Liver (tissue), 9 donors: ENCODE results near the gene SNRNP48. TPM values are rescaled to one million over a fixed set of nuclear protein-coding genes. Genes with fewer than 3 reads are reported as not detected.

Source experiments
- DNase-seq: peaks from one replicate; pipeline ENCODE4 v3.0.0-alpha.2; 2017; ENCODE audit warnings: low spot score
- H3K27ac ChIP-seq, 2 donors: one replicate each; pipeline ENCODE4 v1.7.0; 2013; ENCODE audit warnings: inconsistent platforms in 2 of 2, low read length in 2 of 2, control low read depth in 1 of 2, low read depth in 1 of 2, mild to moderate bottlenecking in 1 of 2
- H3K27me3 ChIP-seq, 4 donors: one replicate each; pipeline versions ENCODE4 v1.6.1 to v1.7.0; 2013; ENCODE audit warnings: low read length in 3 of 4, inconsistent platforms in 1 of 4, mild to moderate bottlenecking in 1 of 4, moderate library complexity in 1 of 4; ENCODE audit not compliant: control insufficient read depth in 4 of 4, insufficient read depth in 4 of 4
- H3K36me3 ChIP-seq, 4 donors: one replicate each; pipeline versions ENCODE4 v1.6.1 to v1.7.0; 2013; ENCODE audit warnings: low read length in 3 of 4, mild to moderate bottlenecking in 3 of 4, low read depth in 1 of 4, moderate library complexity in 1 of 4; ENCODE audit not compliant: control insufficient read depth in 4 of 4, insufficient read depth in 3 of 4
- H3K4me1 ChIP-seq, 4 donors: one replicate each; pipeline versions ENCODE4 v1.6.1 to v1.7.0; 2013; ENCODE audit warnings: low read length in 3 of 4, mild to moderate bottlenecking in 3 of 4, moderate library complexity in 1 of 4; ENCODE audit not compliant: control insufficient read depth in 4 of 4, insufficient read depth in 4 of 4
- H3K4me3 ChIP-seq, 3 donors: one replicate each; pipeline versions ENCODE4 v1.6.1 to v1.7.0; 2013; ENCODE audit warnings: low read length in 3 of 3, control low read depth in 1 of 3, low read depth in 1 of 3, mild to moderate bottlenecking in 1 of 3
- H3K9ac ChIP-seq, 2 donors: one replicate each; pipeline ENCODE4 v1.7.0; 2013; ENCODE audit warnings: low read length in 2 of 2, mild to moderate bottlenecking in 2 of 2, moderate library complexity in 2 of 2, control low read depth in 1 of 2, low read depth in 1 of 2
- H3K9me3 ChIP-seq, 4 donors: one replicate each; pipeline versions ENCODE4 v1.6.1 to v1.7.0; 2013; ENCODE audit warnings: low read length in 3 of 4; ENCODE audit not compliant: control insufficient read depth in 4 of 4
- EGR1 ChIP-seq, 2 donors: IDR thresholded peaks; 2 replicates each; pipeline ENCODE4 v1.6.1; 2016 to 2018; ENCODE audit warnings: antibody characterized with exemption in 2 of 2, low read depth in 2 of 2
- FOXA1 ChIP-seq: IDR thresholded peaks from 2 replicates; pipeline ENCODE4 v1.6.1; 2016; ENCODE audit warnings: antibody characterized with exemption
- FOXA2 ChIP-seq: IDR thresholded peaks from 2 replicates; pipeline ENCODE4 v1.6.1; 2016; ENCODE audit warnings: antibody characterized with exemption
- GABPA ChIP-seq, 2 donors: IDR thresholded peaks in 1 of 2; conservative IDR thresholded peaks in 1 of 2; 2 replicates each; pipeline ENCODE4 v1.6.1; 2016; ENCODE audit warnings: antibody characterized with exemption in 2 of 2, mild to moderate bottlenecking in 1 of 2, moderate library complexity in 1 of 2
- HNF4A ChIP-seq, 2 donors: conservative IDR thresholded peaks; 2 replicates each; pipeline ENCODE4 v1.6.1; 2016; ENCODE audit warnings: antibody characterized with exemption in 2 of 2, mild to moderate bottlenecking in 2 of 2
- HNF4G ChIP-seq: IDR thresholded peaks from 2 replicates; pipeline ENCODE4 v1.6.1; 2016; ENCODE audit warnings: antibody characterized with exemption
- JUND ChIP-seq, 2 donors: IDR thresholded peaks; 2 replicates each; pipeline ENCODE4 v1.6.1; 2016; ENCODE audit warnings: antibody characterized with exemption in 2 of 2
- NR2F2 ChIP-seq: IDR thresholded peaks from 2 replicates; pipeline ENCODE4 v1.6.1; 2016; ENCODE audit warnings: antibody characterized with exemption
- RAD21 ChIP-seq, 2 donors: IDR thresholded peaks; 2 replicates each; pipeline ENCODE4 v1.6.1; 2016; ENCODE audit warnings: antibody characterized with exemption in 2 of 2, mild to moderate bottlenecking in 2 of 2
- RXRA ChIP-seq, 2 donors: IDR thresholded peaks; 2 replicates each; pipeline ENCODE4 v1.6.1; 2017 to 2018; ENCODE audit warnings: antibody characterized with exemption in 2 of 2, mild to moderate bottlenecking in 1 of 2
- SP1 ChIP-seq: IDR thresholded peaks from 2 replicates; pipeline ENCODE4 v1.6.1; 2018; ENCODE audit warnings: antibody characterized with exemption, mild to moderate bottlenecking
- TAF1 ChIP-seq: conservative IDR thresholded peaks from 2 replicates; pipeline ENCODE4 v1.6.1; 2016; ENCODE audit warnings: antibody characterized with exemption, mild to moderate bottlenecking
- YY1 ChIP-seq: IDR thresholded peaks from 2 replicates; pipeline ENCODE4 v1.6.1; 2016; ENCODE audit warnings: antibody characterized with exemption, mild to moderate bottlenecking
- WGBS: extraction: QIAGEN DNeasy Blood & Tissue Kit; methylation state at CpG from one replicate; pipeline ENCODE4 v1.1.7; 2013; 5-methylcytosine and 5-hydroxymethylcytosine counted together
- polyA plus RNA-seq, 2 donors: library from polyadenylated mRNA; stranded (reverse) in 1 of 2; unstranded in 1 of 2; fragments of 200-250 nt in 1 of 2; fragments of >200 nt in 1 of 2; fragmentation: Nextera tagmentation in 1 of 2; extraction: Ambion mirVana in 1 of 2; gene quantifications; one replicate each; pipeline versions ENCODE4 v1.2.1 to v1.2.3, GENCODE V29; 2013 to 2015
- total RNA-seq, 2 donors: library from RNA; depleted of rRNA; stranded (reverse); fragments of >200 nt; gene quantifications; one replicate each; pipeline ENCODE4 v1.2.3, GENCODE V29; 2014
- TF ChIP-seq, protein P1 (sequence below): IDR thresholded peaks from 2 replicates; pipeline ENCODE4 v1.6.1; 2016; ENCODE audit warnings: antibody characterized with exemption
- TF ChIP-seq, protein P2 (sequence below): IDR thresholded peaks from 2 replicates; pipeline ENCODE4 v1.6.1; 2016; ENCODE audit warnings: antibody characterized with exemption
- TF ChIP-seq, protein P3 (sequence below): fragments of 150-350 bp; IDR thresholded peaks from 2 replicates; pipeline ENCODE4 v1.5.1; 2017; ENCODE audit warnings: improper control_type of control experiment, low read depth, low read length; ENCODE audit not compliant: missing input control
- TF ChIP-seq, protein P4 (sequence below): IDR thresholded peaks from 2 replicates; pipeline ENCODE4 v1.6.1; 2016; ENCODE audit warnings: antibody characterized with exemption, mild to moderate bottlenecking
- TF ChIP-seq, protein P5 (sequence below): IDR thresholded peaks from 2 replicates; pipeline ENCODE4 v1.6.1; 2016; ENCODE audit warnings: antibody characterized with exemption
- donor health status: healthy.
- donor health status: healthy.
- donor health status: healthy.
- donor health status: healthy.
- donor health status: healthy.

The SNRNP48 gene
- total and polyA plus RNA-seq, 4 donors: 5.0 to 9.7 (median 8.4) TPM

DNA sequence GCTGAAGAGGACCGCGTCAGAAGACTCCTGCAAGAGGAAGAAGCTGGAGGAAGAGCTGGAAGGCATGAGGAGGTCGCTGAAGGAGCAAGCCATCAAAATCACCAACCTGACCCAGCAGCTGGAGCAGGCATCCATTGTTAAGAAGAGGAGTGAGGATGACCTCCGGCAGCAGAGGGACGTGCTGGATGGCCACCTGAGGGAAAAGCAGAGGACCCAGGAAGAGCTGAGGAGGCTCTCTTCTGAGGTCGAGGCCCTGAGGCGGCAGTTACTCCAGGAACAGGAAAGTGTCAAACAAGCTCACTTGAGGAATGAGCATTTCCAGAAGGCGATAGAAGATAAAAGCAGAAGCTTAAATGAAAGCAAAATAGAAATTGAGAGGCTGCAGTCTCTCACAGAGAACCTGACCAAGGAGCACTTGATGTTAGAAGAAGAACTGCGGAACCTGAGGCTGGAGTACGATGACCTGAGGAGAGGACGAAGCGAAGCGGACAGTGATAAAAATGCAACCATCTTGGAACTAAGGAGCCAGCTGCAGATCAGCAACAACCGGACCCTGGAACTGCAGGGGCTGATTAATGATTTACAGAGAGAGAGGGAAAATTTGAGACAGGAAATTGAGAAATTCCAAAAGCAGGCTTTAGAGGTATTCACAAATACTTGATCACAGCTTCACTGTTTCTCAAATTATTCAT lies 8.9 kb upstream of the SNRNP48 start:
- no peaks in the 10 kb centered on the region for H3K9me3 ChIP-seq
- TF ChIP-seq HNF4A (conservative IDR thresholded peaks at IDR 0.05) (peak; percentile 57 to 64), EGR1 (IDR thresholded peaks at IDR 0.05; ENCODE audit: low read depth in 2 of 2) (no peak), SP1 (peak; percentile 32), TAF1 (no peak), YY1 (peak; percentile 82), NR2F2 (no peak), FOXA1 (no peak), JUND (IDR thresholded peaks at IDR 0.05) (no peak), RAD21 (IDR thresholded peaks at IDR 0.05) (peak; percentile 18 to 40), HNF4G (peak; percentile 13), GABPA (IDR thresholded peaks at IDR 0.05 in 1 of 2, conservative IDR thresholded peaks at IDR 0.05 in 1 of 2) (peak in 1 of 2 donors; percentile 64), RXRA (IDR thresholded peaks at IDR 0.05) (no peak)
- TF ChIP-seq, protein P1, sequence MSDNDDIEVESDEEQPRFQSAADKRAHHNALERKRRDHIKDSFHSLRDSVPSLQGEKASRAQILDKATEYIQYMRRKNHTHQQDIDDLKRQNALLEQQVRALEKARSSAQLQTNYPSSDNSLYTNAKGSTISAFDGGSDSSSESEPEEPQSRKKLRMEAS: no peak
- TF ChIP-seq, protein P2, sequence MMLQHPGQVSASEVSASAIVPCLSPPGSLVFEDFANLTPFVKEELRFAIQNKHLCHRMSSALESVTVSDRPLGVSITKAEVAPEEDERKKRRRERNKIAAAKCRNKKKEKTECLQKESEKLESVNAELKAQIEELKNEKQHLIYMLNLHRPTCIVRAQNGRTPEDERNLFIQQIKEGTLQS: no peak
- TF ChIP-seq, protein P3, sequence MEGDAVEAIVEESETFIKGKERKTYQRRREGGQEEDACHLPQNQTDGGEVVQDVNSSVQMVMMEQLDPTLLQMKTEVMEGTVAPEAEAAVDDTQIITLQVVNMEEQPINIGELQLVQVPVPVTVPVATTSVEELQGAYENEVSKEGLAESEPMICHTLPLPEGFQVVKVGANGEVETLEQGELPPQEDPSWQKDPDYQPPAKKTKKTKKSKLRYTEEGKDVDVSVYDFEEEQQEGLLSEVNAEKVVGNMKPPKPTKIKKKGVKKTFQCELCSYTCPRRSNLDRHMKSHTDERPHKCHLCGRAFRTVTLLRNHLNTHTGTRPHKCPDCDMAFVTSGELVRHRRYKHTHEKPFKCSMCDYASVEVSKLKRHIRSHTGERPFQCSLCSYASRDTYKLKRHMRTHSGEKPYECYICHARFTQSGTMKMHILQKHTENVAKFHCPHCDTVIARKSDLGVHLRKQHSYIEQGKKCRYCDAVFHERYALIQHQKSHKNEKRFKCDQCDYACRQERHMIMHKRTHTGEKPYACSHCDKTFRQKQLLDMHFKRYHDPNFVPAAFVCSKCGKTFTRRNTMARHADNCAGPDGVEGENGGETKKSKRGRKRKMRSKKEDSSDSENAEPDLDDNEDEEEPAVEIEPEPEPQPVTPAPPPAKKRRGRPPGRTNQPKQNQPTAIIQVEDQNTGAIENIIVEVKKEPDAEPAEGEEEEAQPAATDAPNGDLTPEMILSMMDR: no peak
- H3K27me3 ChIP-seq: no peaks in the 10 kb centered on the region
- DNase-seq: no peak
- peaks cover 0 to 14% (median 11%) of the 10 kb centered on the region in 4 donors for H3K4me1 ChIP-seq
- peaks cover 16 to 72% (median 53%) of the 10 kb centered on the region in 4 donors for H3K36me3 ChIP-seq
- no peak overlapping the region for H3K27ac ChIP-seq
- H3K4me3 ChIP-seq: no peak overlapping the region
- no peak overlapping the region for H3K9ac ChIP-seq
- 57% methylated on average over 14 of the region's 14 CpGs for whole genome bisulfite sequencing

DNA sequence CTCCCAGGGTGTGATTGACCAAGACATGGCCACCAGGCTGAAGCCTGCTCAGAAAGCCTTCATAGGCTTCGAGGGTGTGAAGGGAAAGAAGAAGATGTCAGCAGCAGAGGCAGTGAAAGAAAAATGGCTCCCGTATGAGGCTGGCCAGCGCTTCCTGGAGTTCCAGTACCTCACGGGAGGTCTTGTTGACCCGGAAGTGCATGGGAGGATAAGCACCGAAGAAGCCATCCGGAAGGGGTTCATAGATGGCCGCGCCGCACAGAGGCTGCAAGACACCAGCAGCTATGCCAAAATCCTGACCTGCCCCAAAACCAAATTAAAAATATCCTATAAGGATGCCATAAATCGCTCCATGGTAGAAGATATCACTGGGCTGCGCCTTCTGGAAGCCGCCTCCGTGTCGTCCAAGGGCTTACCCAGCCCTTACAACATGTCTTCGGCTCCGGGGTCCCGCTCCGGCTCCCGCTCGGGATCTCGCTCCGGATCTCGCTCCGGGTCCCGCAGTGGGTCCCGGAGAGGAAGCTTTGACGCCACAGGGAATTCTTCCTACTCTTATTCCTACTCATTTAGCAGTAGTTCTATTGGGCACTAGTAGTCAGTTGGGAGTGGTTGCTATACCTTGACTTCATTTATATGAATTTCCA lies 4.6 kb upstream of the SNRNP48 start:
- Histone ChIP-seq H3K36me3 (peaks cover 12 to 33% (median 22%) of the 10 kb centered on the region in 4 donors), H3K27ac (no peak overlapping the region), H3K4me3 (no peak overlapping the region), H3K9ac (no peak overlapping the region), H3K9me3 (no peaks in the 10 kb centered on the region), H3K4me1 (peaks cover 2 to 21% (median 12%) of the 10 kb centered on the region in 4 donors), H3K27me3 (no peaks in the 10 kb centered on the region)
- TF ChIP-seq SP1 (no peak), FOXA1 (no peak), NR2F2 (no peak), RAD21 (IDR thresholded peaks at IDR 0.05) (no peak), JUND (IDR thresholded peaks at IDR 0.05) (no peak), TAF1 (no peak), HNF4A (conservative IDR thresholded peaks at IDR 0.05) (no peak), HNF4G (no peak), YY1 (no peak), GABPA (IDR thresholded peaks at IDR 0.05 in 1 of 2, conservative IDR thresholded peaks at IDR 0.05 in 1 of 2) (no peak), EGR1 (IDR thresholded peaks at IDR 0.05; ENCODE audit: low read depth in 2 of 2) (no peak), FOXA2 (no peak), RXRA (IDR thresholded peaks at IDR 0.05) (no peak)
- TF ChIP-seq, protein P4, sequence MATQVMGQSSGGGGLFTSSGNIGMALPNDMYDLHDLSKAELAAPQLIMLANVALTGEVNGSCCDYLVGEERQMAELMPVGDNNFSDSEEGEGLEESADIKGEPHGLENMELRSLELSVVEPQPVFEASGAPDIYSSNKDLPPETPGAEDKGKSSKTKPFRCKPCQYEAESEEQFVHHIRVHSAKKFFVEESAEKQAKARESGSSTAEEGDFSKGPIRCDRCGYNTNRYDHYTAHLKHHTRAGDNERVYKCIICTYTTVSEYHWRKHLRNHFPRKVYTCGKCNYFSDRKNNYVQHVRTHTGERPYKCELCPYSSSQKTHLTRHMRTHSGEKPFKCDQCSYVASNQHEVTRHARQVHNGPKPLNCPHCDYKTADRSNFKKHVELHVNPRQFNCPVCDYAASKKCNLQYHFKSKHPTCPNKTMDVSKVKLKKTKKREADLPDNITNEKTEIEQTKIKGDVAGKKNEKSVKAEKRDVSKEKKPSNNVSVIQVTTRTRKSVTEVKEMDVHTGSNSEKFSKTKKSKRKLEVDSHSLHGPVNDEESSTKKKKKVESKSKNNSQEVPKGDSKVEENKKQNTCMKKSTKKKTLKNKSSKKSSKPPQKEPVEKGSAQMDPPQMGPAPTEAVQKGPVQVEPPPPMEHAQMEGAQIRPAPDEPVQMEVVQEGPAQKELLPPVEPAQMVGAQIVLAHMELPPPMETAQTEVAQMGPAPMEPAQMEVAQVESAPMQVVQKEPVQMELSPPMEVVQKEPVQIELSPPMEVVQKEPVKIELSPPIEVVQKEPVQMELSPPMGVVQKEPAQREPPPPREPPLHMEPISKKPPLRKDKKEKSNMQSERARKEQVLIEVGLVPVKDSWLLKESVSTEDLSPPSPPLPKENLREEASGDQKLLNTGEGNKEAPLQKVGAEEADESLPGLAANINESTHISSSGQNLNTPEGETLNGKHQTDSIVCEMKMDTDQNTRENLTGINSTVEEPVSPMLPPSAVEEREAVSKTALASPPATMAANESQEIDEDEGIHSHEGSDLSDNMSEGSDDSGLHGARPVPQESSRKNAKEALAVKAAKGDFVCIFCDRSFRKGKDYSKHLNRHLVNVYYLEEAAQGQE: no peak
- TF ChIP-seq, protein P2: no peak
- TF ChIP-seq, protein P1: no peak
- TF ChIP-seq, protein P5, sequence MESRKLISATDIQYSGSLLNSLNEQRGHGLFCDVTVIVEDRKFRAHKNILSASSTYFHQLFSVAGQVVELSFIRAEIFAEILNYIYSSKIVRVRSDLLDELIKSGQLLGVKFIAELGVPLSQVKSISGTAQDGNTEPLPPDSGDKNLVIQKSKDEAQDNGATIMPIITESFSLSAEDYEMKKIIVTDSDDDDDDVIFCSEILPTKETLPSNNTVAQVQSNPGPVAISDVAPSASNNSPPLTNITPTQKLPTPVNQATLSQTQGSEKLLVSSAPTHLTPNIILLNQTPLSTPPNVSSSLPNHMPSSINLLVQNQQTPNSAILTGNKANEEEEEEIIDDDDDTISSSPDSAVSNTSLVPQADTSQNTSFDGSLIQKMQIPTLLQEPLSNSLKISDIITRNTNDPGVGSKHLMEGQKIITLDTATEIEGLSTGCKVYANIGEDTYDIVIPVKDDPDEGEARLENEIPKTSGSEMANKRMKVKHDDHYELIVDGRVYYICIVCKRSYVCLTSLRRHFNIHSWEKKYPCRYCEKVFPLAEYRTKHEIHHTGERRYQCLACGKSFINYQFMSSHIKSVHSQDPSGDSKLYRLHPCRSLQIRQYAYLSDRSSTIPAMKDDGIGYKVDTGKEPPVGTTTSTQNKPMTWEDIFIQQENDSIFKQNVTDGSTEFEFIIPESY: no peak
- TF ChIP-seq, protein P3: no peak
- 96% methylated on average over 28 of the region's 28 CpGs for WGBS
- no peak for DNase-seq
